GM12874 (cell line): ENCODE results near the gene HK1.

Source experiments
- TF ChIP-seq, protein P1 (sequence below): IDR thresholded peaks from 2 replicates; pipeline ENCODE4 v1.5.1; 2011; ENCODE audit warnings: low read depth, mild to moderate bottlenecking, control low read depth, low read length, moderate library complexity; ENCODE audit not compliant: insufficient read depth

Gene HK1

DNA sequence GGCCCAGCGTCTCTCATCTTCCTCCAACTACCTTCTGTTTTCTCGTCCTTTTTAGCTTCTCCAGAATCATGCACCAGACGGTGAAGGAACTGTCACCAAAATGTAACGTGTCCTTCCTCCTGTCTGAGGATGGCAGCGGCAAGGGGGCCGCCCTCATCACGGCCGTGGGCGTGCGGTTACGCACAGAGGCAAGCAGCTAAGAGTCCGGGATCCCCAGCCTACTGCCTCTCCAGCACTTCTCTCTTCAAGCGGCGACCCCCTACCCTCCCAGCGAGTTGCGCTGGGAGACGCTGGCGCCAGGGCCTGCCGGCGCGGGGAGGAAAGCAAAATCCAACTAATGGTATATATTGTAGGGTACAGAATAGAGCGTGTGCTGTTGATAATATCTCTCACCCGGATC is 122.6 kb downstream of the HK1 start:
- TF ChIP-seq, protein P1, sequence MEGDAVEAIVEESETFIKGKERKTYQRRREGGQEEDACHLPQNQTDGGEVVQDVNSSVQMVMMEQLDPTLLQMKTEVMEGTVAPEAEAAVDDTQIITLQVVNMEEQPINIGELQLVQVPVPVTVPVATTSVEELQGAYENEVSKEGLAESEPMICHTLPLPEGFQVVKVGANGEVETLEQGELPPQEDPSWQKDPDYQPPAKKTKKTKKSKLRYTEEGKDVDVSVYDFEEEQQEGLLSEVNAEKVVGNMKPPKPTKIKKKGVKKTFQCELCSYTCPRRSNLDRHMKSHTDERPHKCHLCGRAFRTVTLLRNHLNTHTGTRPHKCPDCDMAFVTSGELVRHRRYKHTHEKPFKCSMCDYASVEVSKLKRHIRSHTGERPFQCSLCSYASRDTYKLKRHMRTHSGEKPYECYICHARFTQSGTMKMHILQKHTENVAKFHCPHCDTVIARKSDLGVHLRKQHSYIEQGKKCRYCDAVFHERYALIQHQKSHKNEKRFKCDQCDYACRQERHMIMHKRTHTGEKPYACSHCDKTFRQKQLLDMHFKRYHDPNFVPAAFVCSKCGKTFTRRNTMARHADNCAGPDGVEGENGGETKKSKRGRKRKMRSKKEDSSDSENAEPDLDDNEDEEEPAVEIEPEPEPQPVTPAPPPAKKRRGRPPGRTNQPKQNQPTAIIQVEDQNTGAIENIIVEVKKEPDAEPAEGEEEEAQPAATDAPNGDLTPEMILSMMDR, result no peak

DNA sequence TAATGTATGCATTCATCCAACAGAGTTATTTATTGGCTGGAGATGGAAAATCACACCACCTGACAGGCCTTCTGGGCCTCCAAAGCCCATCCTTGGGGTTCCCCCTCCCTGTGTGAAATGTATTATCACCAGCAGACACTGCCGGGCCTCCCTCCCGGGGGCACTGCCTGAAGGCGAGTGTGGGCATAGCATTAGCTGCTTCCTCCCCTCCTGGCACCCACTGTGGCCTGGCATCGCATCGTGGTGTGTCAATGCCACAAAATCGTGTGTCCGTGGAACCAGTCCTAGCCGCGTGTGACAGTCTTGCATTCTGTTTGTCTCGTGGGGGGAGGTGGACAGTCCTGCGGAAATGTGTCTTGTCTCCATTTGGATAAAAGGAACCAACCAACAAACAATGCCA is 123.1 kb downstream of the HK1 start:
- TF ChIP-seq, protein P1, result no peak

DNA sequence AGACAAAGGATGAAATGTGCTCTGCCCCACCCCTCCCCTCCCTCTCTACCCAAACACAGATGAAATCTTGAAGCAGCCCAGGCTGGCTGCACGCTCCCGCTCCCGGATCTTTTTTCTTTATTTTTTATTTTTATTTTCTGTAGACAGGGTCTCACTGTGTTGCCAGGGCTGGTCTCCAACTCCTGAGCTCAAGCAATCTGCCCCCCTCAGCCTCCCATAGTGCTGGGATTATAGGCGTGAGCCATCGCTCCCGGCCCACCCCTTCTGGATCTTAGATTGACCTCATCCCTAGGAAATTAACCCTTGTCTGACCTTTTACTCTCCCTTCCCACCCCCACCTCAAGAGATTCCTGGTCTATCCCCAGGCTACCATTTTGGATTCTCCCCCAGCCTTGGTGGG is 124.1 kb downstream of the HK1 start:
- TF ChIP-seq, protein P1, result no peak

DNA sequence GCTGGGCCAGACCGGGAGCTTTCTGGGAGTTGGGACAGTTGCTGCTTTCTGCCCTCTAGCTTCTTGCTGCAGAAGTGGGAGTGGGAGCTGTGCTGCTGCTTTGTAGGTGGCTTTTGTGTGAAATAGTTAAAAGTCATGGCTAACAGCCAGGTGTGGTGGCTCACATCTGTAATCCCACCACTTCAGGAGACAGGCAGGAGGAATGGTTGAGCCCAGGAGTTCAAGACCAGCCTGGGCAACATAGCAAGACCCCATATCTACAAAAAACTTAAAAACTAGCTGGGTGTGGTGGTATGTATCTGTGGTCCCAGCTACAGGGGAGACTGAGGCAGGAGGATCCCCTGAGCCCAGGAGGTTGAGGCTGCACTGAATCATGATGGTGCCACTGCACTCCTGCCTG is 124.8 kb downstream of the HK1 start:
- TF ChIP-seq, protein P1, result no peak

DNA sequence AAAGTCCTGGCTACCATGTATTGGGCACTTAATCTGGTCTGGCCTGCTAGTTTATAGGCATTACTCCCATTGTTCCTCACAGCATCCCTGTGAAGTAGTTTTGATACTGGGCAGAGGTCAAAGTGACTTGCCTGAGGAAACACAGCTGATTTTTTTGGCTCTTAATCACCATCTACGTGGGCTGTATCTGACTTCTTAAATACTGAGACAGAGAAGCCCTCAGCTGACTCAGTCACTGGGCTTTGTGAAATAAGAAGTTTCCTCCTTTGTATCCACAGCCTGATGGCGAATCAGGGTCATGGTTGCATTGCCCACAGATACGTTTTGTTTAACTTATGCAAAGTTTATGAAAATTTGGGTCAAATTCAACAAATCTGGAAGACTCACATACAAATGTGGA is 125.2 kb downstream of the HK1 start:
- TF ChIP-seq, protein P1, result no peak

DNA sequence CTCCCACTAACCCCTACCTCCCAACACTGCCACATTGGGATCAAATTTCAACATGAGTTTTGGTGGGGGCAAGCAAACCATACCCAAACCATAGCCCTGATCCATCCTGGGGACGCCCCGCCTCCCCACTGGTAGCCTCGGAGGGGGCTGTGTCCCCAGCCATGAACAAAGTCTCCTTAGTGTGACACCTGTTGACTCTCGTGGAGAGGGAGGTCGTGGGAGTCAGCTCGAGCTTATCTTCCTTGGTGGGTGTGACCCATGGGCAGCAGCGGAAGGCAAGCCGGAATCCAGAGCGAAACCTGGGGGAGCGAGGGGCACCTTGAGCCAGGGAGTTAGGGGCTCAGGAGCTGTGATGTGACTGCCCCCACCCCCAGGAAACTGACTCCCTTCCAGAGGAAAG is 126.5 kb downstream of the HK1 start:
- TF ChIP-seq, protein P1, result no peak

DNA sequence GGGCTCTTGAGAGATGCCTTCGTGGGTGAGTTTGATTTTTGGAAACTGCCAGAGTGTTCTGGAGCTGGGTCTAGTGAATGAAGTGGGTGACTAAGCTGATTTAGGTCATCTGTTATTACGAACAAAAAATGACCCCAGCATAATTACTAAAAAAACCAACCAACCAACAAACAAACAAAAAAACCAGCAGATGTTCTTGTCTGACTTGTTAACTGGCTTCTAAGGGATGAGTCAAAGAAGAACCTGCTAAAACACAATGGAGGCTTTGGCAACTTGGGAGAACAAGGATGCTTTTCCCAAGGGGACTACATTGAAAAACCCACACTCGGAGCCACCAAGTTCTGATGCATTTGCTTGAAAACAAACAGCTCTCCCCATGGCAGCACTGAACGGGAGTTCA is 126.9 kb downstream of the HK1 start:
- TF ChIP-seq, protein P1, result no peak
